ENCODE results near the gene SNRNP35. TPM values are rescaled to one million over a fixed set of nuclear protein-coding genes. Genes with fewer than 3 reads are reported as not detected.

Gene SNRNP35
- total RNA-seq, 2 donors from 2014 or later = 12.9 to 16.9 TPM

DNA sequence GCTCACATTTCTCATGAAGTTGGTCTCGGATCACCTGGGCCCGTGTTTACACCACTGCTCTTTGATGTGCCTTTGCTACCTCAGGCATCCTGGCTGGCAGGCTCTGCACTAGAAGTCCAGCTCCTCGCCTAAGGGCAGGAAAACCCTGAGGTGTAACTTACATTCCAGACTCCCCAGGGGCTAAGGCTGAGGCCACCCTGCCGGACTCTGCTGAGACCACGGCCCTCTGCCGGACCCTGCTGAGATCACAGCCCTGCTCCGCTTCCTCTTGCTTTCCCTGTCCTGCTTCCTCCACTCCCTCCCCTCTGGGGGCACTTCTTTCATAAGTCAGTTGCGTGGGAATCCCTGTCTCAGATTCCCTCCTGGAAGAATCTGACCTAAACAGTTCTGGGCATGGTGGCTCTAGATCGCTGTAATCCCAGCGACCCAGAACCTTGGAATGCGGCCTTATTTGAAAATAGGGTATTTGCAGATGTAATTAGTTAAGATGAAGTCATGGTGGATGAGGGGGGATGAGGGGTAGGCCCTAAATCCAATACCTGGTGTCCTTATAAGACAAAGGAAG, 58.4 kb downstream of the SNRNP35 start:
- H3K4me3 ChIP-seq = no peak overlapping the region
- H3K27ac ChIP-seq = no peak overlapping the region
- no peaks in the 10 kb centered on the region for H3K36me3 ChIP-seq (replicated peaks in 1 of 2; ENCODE audit: insufficient read depth in 1 of 2, low read depth in 2 of 2)
- H3K4me1 ChIP-seq = peaks cover 6% of the 10 kb centered on the region
- 90 to 96% methylated on average over 4 to 11 of the region's 11 CpGs for whole genome bisulfite sequencing, 2 donors
- H3K27me3 ChIP-seq = no peaks in the 10 kb centered on the region
- no peak for DNase-seq
- no peaks in the 10 kb centered on the region for H3K9me3 ChIP-seq
- intact Hi-C loops (cut with DNase I) = no loop called here
- ATAC-seq = no peak
- TF ChIP-seq, protein P1, sequence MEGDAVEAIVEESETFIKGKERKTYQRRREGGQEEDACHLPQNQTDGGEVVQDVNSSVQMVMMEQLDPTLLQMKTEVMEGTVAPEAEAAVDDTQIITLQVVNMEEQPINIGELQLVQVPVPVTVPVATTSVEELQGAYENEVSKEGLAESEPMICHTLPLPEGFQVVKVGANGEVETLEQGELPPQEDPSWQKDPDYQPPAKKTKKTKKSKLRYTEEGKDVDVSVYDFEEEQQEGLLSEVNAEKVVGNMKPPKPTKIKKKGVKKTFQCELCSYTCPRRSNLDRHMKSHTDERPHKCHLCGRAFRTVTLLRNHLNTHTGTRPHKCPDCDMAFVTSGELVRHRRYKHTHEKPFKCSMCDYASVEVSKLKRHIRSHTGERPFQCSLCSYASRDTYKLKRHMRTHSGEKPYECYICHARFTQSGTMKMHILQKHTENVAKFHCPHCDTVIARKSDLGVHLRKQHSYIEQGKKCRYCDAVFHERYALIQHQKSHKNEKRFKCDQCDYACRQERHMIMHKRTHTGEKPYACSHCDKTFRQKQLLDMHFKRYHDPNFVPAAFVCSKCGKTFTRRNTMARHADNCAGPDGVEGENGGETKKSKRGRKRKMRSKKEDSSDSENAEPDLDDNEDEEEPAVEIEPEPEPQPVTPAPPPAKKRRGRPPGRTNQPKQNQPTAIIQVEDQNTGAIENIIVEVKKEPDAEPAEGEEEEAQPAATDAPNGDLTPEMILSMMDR (IDR thresholded peaks at IDR 0.05) = no peak
- TF ChIP-seq POLR2A (IDR thresholded peaks at IDR 0.05) = no peak

Small RNA genes within 50 kb of the gene (small RNA-seq; reads per million reads assigned to genes)
- gene AC145423.2 = not detected

Other genes starting within 250 kb of the SNRNP35 start
- gene MPHOSPH9, start 225.0 kb upstream of the SNRNP35 start, total RNA-seq = 10 to 100 TPM; 13.5 to 42.5 TPM
- 1 to 10 TPM; 4.9 to 8.2 TPM for gene MTRFR, start 224.7 kb upstream of the SNRNP35 start, total RNA-seq
- 10 to 100 TPM; 24.4 to 26.7 TPM for gene CDK2AP1, start 186.3 kb upstream of the SNRNP35 start, total RNA-seq
- 10 to 100 TPM; 11.4 to 11.9 TPM for gene SBNO1, start 93.3 kb upstream of the SNRNP35 start, total RNA-seq
- 10 to 100 TPM; 28.0 to 33.3 TPM for gene KMT5A, start 74.0 kb upstream of the SNRNP35 start, total RNA-seq
- gene RILPL2, start 21.5 kb upstream of the SNRNP35 start, total RNA-seq = 1 to 10 TPM; 2.6 TPM
- gene RILPL1, start 75.6 kb downstream of the SNRNP35 start, total RNA-seq = 1 to 10 TPM; 4.3 to 4.9 TPM
- gene TMED2, start 126.4 kb downstream of the SNRNP35 start, total RNA-seq = 100 to 1,000 TPM in 1 of 2 donors, 10 to 100 TPM in 1; 89.7 to 127 TPM
- 10 to 100 TPM; 16.1 to 30.3 TPM for gene DDX55, start 144.0 kb downstream of the SNRNP35 start, total RNA-seq
- gene EIF2B1, start 175.5 kb downstream of the SNRNP35 start, total RNA-seq = 100 to 1,000 TPM in 1 of 2 donors, 10 to 100 TPM in 1; 58.9 to 182 TPM
- gene GTF2H3, start 175.7 kb downstream of the SNRNP35 start, total RNA-seq = 10 to 100 TPM in 1 of 2 donors, 1 to 10 TPM in 1; 8.6 to 16.2 TPM
- gene TCTN2, start 213.0 kb downstream of the SNRNP35 start, total RNA-seq = 1 to 10 TPM; 5.3 to 9.9 TPM

Data from body of pancreas (tissue), 4 donors.